Measurements from ENCODE around the gene SMTNL2. TPM values are rescaled to one million over a fixed set of nuclear protein-coding genes. Genes with fewer than 3 reads are reported as not detected.

SMTNL2 gene
- total RNA-seq, 2 experiments from 2014 or later: not detected

GRCh38 chr17:4558347-4558971, 25.9 kb upstream of the SMTNL2 start:
- DNase-seq: no peak
- Mint-ChIP-seq H3K4me3 (no peak overlapping the region), H3K27ac (no peak overlapping the region), H3K4me1 (peaks cover 51% of the 10 kb centered on the region), H3K27me3 (no peaks in the 10 kb centered on the region), H3K36me3 (ENCODE audit: low read depth) (peaks cover 3% of the 10 kb centered on the region), H3K9me3 (no peaks in the 10 kb centered on the region)
- ChIA-PET POLR2A (no interaction called here), CTCF (no interaction called here)

GRCh38 chr17:4559139-4559791, 25.1 kb upstream of the SMTNL2 start:
- no peak overlapping the region for H3K4me3 Mint-ChIP-seq
- no peaks in the 10 kb centered on the region for H3K36me3 Mint-ChIP-seq (ENCODE audit: low read depth)
- no peak for DNase-seq
- peaks cover 49% of the 10 kb centered on the region for H3K4me1 Mint-ChIP-seq
- no peaks in the 10 kb centered on the region for H3K27me3 Mint-ChIP-seq
- ChIA-PET CTCF (no interaction called here), POLR2A (interaction anchor here (1.2 kb wide), 1 partner anchor 416 kb away, joined by 3 read pairs; no protein-coding TSS in a partner anchor)
- no peak overlapping the region for H3K27ac Mint-ChIP-seq
- H3K9me3 Mint-ChIP-seq: no peaks in the 10 kb centered on the region

- no peak overlapping the region for H3K27ac Mint-ChIP-seq
- H3K4me3 Mint-ChIP-seq: no peak overlapping the region
- H3K36me3 Mint-ChIP-seq (ENCODE audit: low read depth): no peaks in the 10 kb centered on the region
- POLR2A ChIA-PET: interaction anchor here (1.2 kb wide), 1 partner anchor 416 kb away, joined by 3 read pairs; no protein-coding TSS in a partner anchor
- DNase-seq: no peak
- H3K4me1 Mint-ChIP-seq: peaks cover 43% of the 10 kb centered on the region
- CTCF ChIA-PET: no interaction called here
- H3K27me3 Mint-ChIP-seq: no peaks in the 10 kb centered on the region
- H3K9me3 Mint-ChIP-seq: no peaks in the 10 kb centered on the region
These were observed 24.4 kb upstream of the SMTNL2 start for GRCh38 chr17:4559966-4560365.

- Mint-ChIP-seq H3K36me3 (ENCODE audit: low read depth) (no peaks in the 10 kb centered on the region), H3K27me3 (no peaks in the 10 kb centered on the region), H3K27ac (no peak within 1 kb of the TSS), H3K9me3 (no peaks in the 10 kb centered on the region), H3K4me3 (no peak within 1 kb of the TSS), H3K4me1 (peaks cover 40% of the 10 kb centered on the region)
- POLR2A ChIA-PET: interaction anchor here (1.2 kb wide), 1 partner anchor 417 kb away, joined by 3 read pairs; no protein-coding TSS in a partner anchor
- no peak for DNase-seq
- CTCF ChIA-PET: no interaction called here
These were observed 23.9 kb upstream of the SMTNL2 start, which contains the start of gene GGT6 for GRCh38 chr17:4560421-4560820. Gene GGT6 (minus strand): TSS chr17:4560577. CDS start chr17:4560521, 56 bp downstream.

GRCh38 chr17:4560837-4561256, 23.5 kb upstream of the SMTNL2 start:
- no peak for DNase-seq
- Mint-ChIP-seq H3K9me3 (no peaks in the 10 kb centered on the region), H3K36me3 (ENCODE audit: low read depth) (no peaks in the 10 kb centered on the region), H3K4me3 (no peak overlapping the region), H3K27me3 (no peaks in the 10 kb centered on the region), H3K27ac (no peak overlapping the region), H3K4me1 (peaks cover 40% of the 10 kb centered on the region)
- POLR2A ChIA-PET: no interaction called here
- CTCF ChIA-PET: no interaction called here

GRCh38 chr17:4562015-4562969, 22.0 kb upstream of the SMTNL2 start:
- Mint-ChIP-seq H3K27ac (peak overlapping the region; percentile 47), H3K4me3 (no peak overlapping the region), H3K27me3 (peaks cover 5% of the 10 kb centered on the region), H3K36me3 (ENCODE audit: low read depth) (no peaks in the 10 kb centered on the region), H3K4me1 (peaks cover 36% of the 10 kb centered on the region), H3K9me3 (no peaks in the 10 kb centered on the region)
- POLR2A ChIA-PET: interaction anchor here (0.9 to 1.9 kb wide), 3 partner anchors 8 to 141 kb away, joined by 3 to 15 read pairs (median 3); partner anchors contain the start of gene MYBBP1A
- no peak for DNase-seq
- CTCF ChIA-PET: interaction anchor here (0.6 to 1.7 kb wide), 7 partner anchors 9 to 346 kb away, joined by 3 to 7 read pairs (median 4); no protein-coding TSS in a partner anchor

- CTCF ChIA-PET: interaction anchor here (0.7 to 4.2 kb wide), 9 partner anchors 10 to 323 kb away, joined by 3 to 44 read pairs (median 5); partner anchors contain the start of genes ARRB2 and MYBBP1A
- Mint-ChIP-seq H3K4me3 (no peak overlapping the region), H3K36me3 (ENCODE audit: low read depth) (no peaks in the 10 kb centered on the region), H3K9me3 (no peaks in the 10 kb centered on the region), H3K27ac (no peak overlapping the region), H3K27me3 (peaks cover 12% of the 10 kb centered on the region), H3K4me1 (peaks cover 34% of the 10 kb centered on the region)
- peak; percentile 59 for DNase-seq
- POLR2A ChIA-PET: interaction anchor here (1.0 to 4.0 kb wide), 2 partner anchors 9 to 380 kb away, joined by 3 to 22 read pairs; partner anchors contain the start of gene MYBBP1A
These were observed 18.9 kb upstream of the SMTNL2 start for GRCh38 chr17:4565209-4566141.

GRCh38 chr17:4566785-4567184, 17.5 kb upstream of the SMTNL2 start:
- Mint-ChIP-seq H3K27ac (no peak overlapping the region), H3K4me3 (no peak overlapping the region), H3K36me3 (ENCODE audit: low read depth) (no peaks in the 10 kb centered on the region), H3K4me1 (peaks cover 29% of the 10 kb centered on the region), H3K9me3 (no peaks in the 10 kb centered on the region), H3K27me3 (peaks cover 15% of the 10 kb centered on the region)
- ChIA-PET POLR2A (interaction anchor here (1.0 to 4.0 kb wide), 4 partner anchors 11 to 146 kb away, joined by 3 to 22 read pairs (median 4); partner anchors contain the start of genes MYBBP1A and PELP1), CTCF (interaction anchor here (0.7 to 4.2 kb wide), 27 partner anchors 10 to 699 kb away, joined by 3 to 44 read pairs (median 4); partner anchors contain the start of genes C17orf107, CHRNE, MYBBP1A and SLC25A11)
- DNase-seq: peak; percentile 53

- Mint-ChIP-seq H3K4me3 (no peak overlapping the region), H3K4me1 (peaks cover 21% of the 10 kb centered on the region), H3K36me3 (ENCODE audit: low read depth) (no peaks in the 10 kb centered on the region), H3K27me3 (peaks cover 15% of the 10 kb centered on the region), H3K9me3 (no peaks in the 10 kb centered on the region), H3K27ac (no peak overlapping the region)
- ChIA-PET POLR2A (interaction anchor here (1.1 kb wide), 1 partner anchor 14 kb away, joined by 3 read pairs; the partner anchor contains the start of gene MYBBP1A), CTCF (interaction anchor here (0.6 to 2.3 kb wide), 4 partner anchors 16 to 505 kb away, joined by 3 to 4 read pairs (median 4); partner anchors contain the start of gene CHRNE)
- DNase-seq: no peak
These were observed 14.7 kb upstream of the SMTNL2 start for GRCh38 chr17:4569591-4569990.

- H3K4me3 Mint-ChIP-seq: no peak overlapping the region
- no peaks in the 10 kb centered on the region for H3K36me3 Mint-ChIP-seq (ENCODE audit: low read depth)
- peaks cover 11% of the 10 kb centered on the region for H3K27me3 Mint-ChIP-seq
- no peaks in the 10 kb centered on the region for H3K9me3 Mint-ChIP-seq
- no peak overlapping the region for H3K27ac Mint-ChIP-seq
- CTCF ChIA-PET: no interaction called here
- POLR2A ChIA-PET: no interaction called here
- peaks cover 13% of the 10 kb centered on the region for H3K4me1 Mint-ChIP-seq
- DNase-seq: no peak
These were observed 12.2 kb upstream of the SMTNL2 start for GRCh38 chr17:4572131-4572530.

- peaks cover 13% of the 10 kb centered on the region for H3K4me1 Mint-ChIP-seq
- no peak overlapping the region for H3K27ac Mint-ChIP-seq
- no peaks in the 10 kb centered on the region for H3K36me3 Mint-ChIP-seq (ENCODE audit: low read depth)
- ChIA-PET CTCF (no interaction called here), POLR2A (no interaction called here)
- peaks cover 11% of the 10 kb centered on the region for H3K27me3 Mint-ChIP-seq
- H3K4me3 Mint-ChIP-seq: no peak overlapping the region
- no peaks in the 10 kb centered on the region for H3K9me3 Mint-ChIP-seq
- DNase-seq: no peak
These were observed 11.2 kb upstream of the SMTNL2 start for GRCh38 chr17:4573115-4573514.

All from activated CD4-positive, alpha-beta memory T cell treated with anti-CD3 and anti-CD28 coated beads, Interleukin-2, amount 10 ng/mL, durations not matched to agents 7 days and 5 days (primary cell).